ENCODE measurements around the gene GET3. TPM values are rescaled to one million over a fixed set of nuclear protein-coding genes. Genes with fewer than 3 reads are reported as not detected.

GET3 gene
- total and polyA plus RNA-seq, 2 of the 4 experiments (the other 2 are of a cell fraction), result 129 to 152 TPM

DNA sequence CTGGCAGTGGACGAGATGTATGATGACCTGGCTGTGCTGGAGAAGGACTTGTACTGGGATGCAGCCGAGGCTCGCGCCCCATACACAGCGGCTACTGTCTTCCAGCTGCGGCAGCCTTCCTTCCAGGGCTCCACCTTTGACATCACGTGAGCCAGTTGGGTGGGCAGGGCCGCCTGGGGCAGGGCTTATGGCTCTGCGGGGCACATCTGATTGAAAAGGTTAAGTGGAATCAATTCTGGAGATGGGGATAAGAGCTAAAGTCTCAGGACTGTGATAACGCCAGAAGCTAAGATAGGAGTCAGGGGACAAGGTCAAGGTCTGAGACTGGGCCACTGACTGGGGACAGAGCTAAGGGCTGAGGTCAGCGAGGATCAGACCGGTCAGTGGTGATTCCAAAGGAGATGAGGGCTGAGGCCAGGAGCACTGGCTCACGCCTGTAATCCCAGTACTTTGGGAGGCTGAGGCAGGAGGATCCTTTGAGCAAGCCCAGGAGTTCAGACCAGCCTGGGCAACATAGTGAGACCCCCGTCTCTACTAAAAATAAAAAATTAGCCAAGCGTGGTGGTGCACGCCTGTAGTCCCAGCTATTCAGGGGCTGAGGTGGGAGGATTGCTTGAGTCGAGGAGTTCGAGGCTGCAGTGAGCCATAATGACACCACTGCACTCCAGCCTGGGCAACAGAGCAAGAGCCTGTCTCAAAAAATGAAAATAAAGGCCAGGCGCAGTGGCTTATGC lies 19.0 kb downstream of the GET3 start:
- H3K36me3 ChIP-seq (ENCODE audit: control insufficient read depth, insufficient read depth, low read length), result no peaks in the 10 kb centered on the region
- no peak overlapping the region for H2BK120ac ChIP-seq (ENCODE audit: low read depth, low read length)
- no peak overlapping the region for H3K14ac ChIP-seq (replicated peaks; ENCODE audit: low read depth, low read length)
- no peak overlapping the region for H2AK9ac ChIP-seq (replicated peaks; ENCODE audit: low read depth, low read length, poor library complexity)
- intact Hi-C loops (cut with micrococcal nuclease) (no loop called here), dilution Hi-C loops (cut with HindIII; ENCODE audit: low sequenced_read_pairs, unreplicated experiment) (no loop called here), in situ Hi-C loops (cut with MboI; ENCODE audit: low sequenced_read_pairs) (no loop called here)
- 75% methylated on average over 7 of the region's 19 CpGs; no CpG with 5 or more reads in 1 of the 2 experiments for WGBS, 2 experiments (ENCODE audit: extremely low coverage in 2 of 2, insufficient read length in 1 of 2)
- peaks cover 15% of the 10 kb centered on the region for H3K27me3 ChIP-seq (ENCODE audit: control insufficient read depth, insufficient read depth, low read length)
- no peak overlapping the region for H3K56ac ChIP-seq (ENCODE audit: extremely low read depth, insufficient read depth, low read length)
- H3K4ac ChIP-seq (ENCODE audit: low read depth, low read length), result no peak overlapping the region
- no peaks in the 10 kb centered on the region for H4K20me1 ChIP-seq (ENCODE audit: insufficient read depth, low read length)
- BruUV-seq (replicated peaks), result no TSS peak
- H4K8ac ChIP-seq (ENCODE audit: low read depth in 2 of 2, low read length in 2 of 2), result no peak overlapping the region
- no peak overlapping the region for H3K23ac ChIP-seq (ENCODE audit: low read depth, low read length)
- H3K27ac ChIP-seq (ENCODE audit: insufficient read depth, low read length), result no peak overlapping the region
- H4K5ac ChIP-seq (ENCODE audit: low read depth, low read length), result no peak overlapping the region
- CTCF ChIA-PET, result interaction anchor here (2.1 kb wide), 1 partner anchor 10 kb away, joined by 11 read pairs; no protein-coding TSS in a partner anchor
- H3K9ac ChIP-seq (ENCODE audit: low read depth, low read length), result no peak overlapping the region
- no peak for TF ChIP-seq MAFK (IDR thresholded peaks at IDR 0.05; ENCODE audit: low read depth, low read length)
- TF ChIP-seq, protein P1, sequence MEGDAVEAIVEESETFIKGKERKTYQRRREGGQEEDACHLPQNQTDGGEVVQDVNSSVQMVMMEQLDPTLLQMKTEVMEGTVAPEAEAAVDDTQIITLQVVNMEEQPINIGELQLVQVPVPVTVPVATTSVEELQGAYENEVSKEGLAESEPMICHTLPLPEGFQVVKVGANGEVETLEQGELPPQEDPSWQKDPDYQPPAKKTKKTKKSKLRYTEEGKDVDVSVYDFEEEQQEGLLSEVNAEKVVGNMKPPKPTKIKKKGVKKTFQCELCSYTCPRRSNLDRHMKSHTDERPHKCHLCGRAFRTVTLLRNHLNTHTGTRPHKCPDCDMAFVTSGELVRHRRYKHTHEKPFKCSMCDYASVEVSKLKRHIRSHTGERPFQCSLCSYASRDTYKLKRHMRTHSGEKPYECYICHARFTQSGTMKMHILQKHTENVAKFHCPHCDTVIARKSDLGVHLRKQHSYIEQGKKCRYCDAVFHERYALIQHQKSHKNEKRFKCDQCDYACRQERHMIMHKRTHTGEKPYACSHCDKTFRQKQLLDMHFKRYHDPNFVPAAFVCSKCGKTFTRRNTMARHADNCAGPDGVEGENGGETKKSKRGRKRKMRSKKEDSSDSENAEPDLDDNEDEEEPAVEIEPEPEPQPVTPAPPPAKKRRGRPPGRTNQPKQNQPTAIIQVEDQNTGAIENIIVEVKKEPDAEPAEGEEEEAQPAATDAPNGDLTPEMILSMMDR (conservative IDR thresholded peaks at IDR 0.05; ENCODE audit: low read depth, low read length), result no peak
- no peak for TF ChIP-seq BHLHE40 (IDR thresholded peaks at IDR 0.05; ENCODE audit: low read depth, low read length)
- no peak for TF ChIP-seq CEBPB (IDR thresholded peaks at IDR 0.05; ENCODE audit: low read depth, low read length)
- TF ChIP-seq RCOR1 (IDR thresholded peaks at IDR 0.05; ENCODE audit: insufficient replicate concordance, low read length), result no peak
- TF ChIP-seq USF2 (IDR thresholded peaks at IDR 0.05; ENCODE audit: low read depth, low read length), result no peak
- no peak for TF ChIP-seq ELK1 (IDR thresholded peaks at IDR 0.05; ENCODE audit: borderline replicate concordance, low read depth, low read length)
- TF ChIP-seq NFE2L2 (IDR thresholded peaks at IDR 0.05; ENCODE audit: low read depth, low read length), result no peak
- no peak for TF ChIP-seq RFX5 (IDR thresholded peaks at IDR 0.05; ENCODE audit: low read depth, low read length)
- TF ChIP-seq RAD21 (IDR thresholded peaks at IDR 0.05; ENCODE audit: low read length), result no peak
- no peak for TF ChIP-seq MAZ (IDR thresholded peaks at IDR 0.05; ENCODE audit: borderline replicate concordance, low read depth, low read length)
- no peak for TF ChIP-seq POLR2A (IDR thresholded peaks at IDR 0.05; ENCODE audit: low read depth, low read length)
- TF ChIP-seq SMC3 (IDR thresholded peaks at IDR 0.05; ENCODE audit: low read depth, low read length), result no peak
- no peak for TF ChIP-seq MXI1 (IDR thresholded peaks at IDR 0.05; ENCODE audit: borderline replicate concordance, low read depth, low read length)
- TF ChIP-seq FOS (IDR thresholded peaks at IDR 0.05; ENCODE audit: low read depth, low read length), result no peak
- no peak for TF ChIP-seq CHD1 (IDR thresholded peaks at IDR 0.05; ENCODE audit: low read depth, low read length)
- no peak overlapping the region for H3K18ac ChIP-seq (ENCODE audit: low read depth, low read length)
- POLR2A ChIA-PET (ENCODE audit: unreplicated experiment), result no interaction called here
- ATAC-seq (ENCODE audit: low read depth) (no peak), DNase-seq (no peak)
- no peak overlapping the region for H2AK5ac ChIP-seq (ENCODE audit: low read depth, low read length)
- H2BK20ac ChIP-seq (ENCODE audit: low read depth, low read length), result no peak overlapping the region
- H3K4me1 ChIP-seq (ENCODE audit: control insufficient read depth, insufficient read depth, low read length), result no peaks in the 10 kb centered on the region
- H3K79me1 ChIP-seq (ENCODE audit: low read depth in 1 of 2, low read length in 2 of 2), result no peaks in the 10 kb centered on the region
- H4K91ac ChIP-seq (ENCODE audit: insufficient read depth, low read depth, low read length), result no peak overlapping the region
- H3K9me1 ChIP-seq (ENCODE audit: insufficient read depth, low read length), result no peaks in the 10 kb centered on the region
- H3K9me3 ChIP-seq (ENCODE audit: control insufficient read depth, insufficient read depth, low read length), result no peaks in the 10 kb centered on the region
- H3K4me3 ChIP-seq (ENCODE audit: insufficient read depth, low read depth, low read length), result no peak overlapping the region
- no peak overlapping the region for H3K4me2 ChIP-seq (ENCODE audit: low read depth, low read length)
- no peak overlapping the region for H2BK5ac ChIP-seq (ENCODE audit: low read depth, low read length, poor library complexity, severe bottlenecking)
- H2BK15ac ChIP-seq (ENCODE audit: low read depth, low read length), result no peak overlapping the region
- H2AFZ ChIP-seq (replicated peaks; ENCODE audit: low read length, poor library complexity), result no peak overlapping the region
